ENCODE measurements around the gene P2RX7. TPM values are rescaled to one million over a fixed set of nuclear protein-coding genes. Genes with fewer than 3 reads are reported as not detected.

The P2RX7 gene
- total RNA-seq, 1 donor from 2014 or later = under 0.01 TPM

GRCh38 chr12:121182222-121182893 lies 49.7 kb downstream of the P2RX7 start:
- no peak for FAIRE-seq
- TF ChIP-seq CTCF (IDR thresholded peaks at IDR 0.05; ENCODE audit: insufficient read depth, low read length, severe bottlenecking) = no peak
- no peaks in the 10 kb centered on the region for H3K27me3 ChIP-seq (ENCODE audit: control insufficient read depth, insufficient read depth, low read length)
- H3K4me3 ChIP-seq (ENCODE audit: low read depth, low read length) = no peak overlapping the region
- no peaks in the 10 kb centered on the region for H3K36me3 ChIP-seq (ENCODE audit: control insufficient read depth, insufficient read depth, low read length)
- DNase-seq (ENCODE audit: low read depth) = no peak

- Histone ChIP-seq H3K27me3 (ENCODE audit: control insufficient read depth, insufficient read depth, low read length) (no peaks in the 10 kb centered on the region), H3K36me3 (ENCODE audit: control insufficient read depth, insufficient read depth, low read length) (no peaks in the 10 kb centered on the region), H3K4me3 (ENCODE audit: low read depth, low read length) (no peak overlapping the region)
- peak; percentile 65 for TF ChIP-seq CTCF (IDR thresholded peaks at IDR 0.05; ENCODE audit: insufficient read depth, low read length, severe bottlenecking)
- DNase-seq (ENCODE audit: low read depth) (peak; percentile 89), FAIRE-seq (no peak)
These were observed 51.7 kb downstream of the P2RX7 start for GRCh38 chr12:121184425-121184824.

- no peak overlapping the region for H3K4me3 ChIP-seq (ENCODE audit: low read depth, low read length)
- FAIRE-seq (no peak), DNase-seq (ENCODE audit: low read depth) (no peak)
- TF ChIP-seq CTCF (IDR thresholded peaks at IDR 0.05; ENCODE audit: insufficient read depth, low read length, severe bottlenecking) = no peak
- no peaks in the 10 kb centered on the region for H3K36me3 ChIP-seq (ENCODE audit: control insufficient read depth, insufficient read depth, low read length)
- no peaks in the 10 kb centered on the region for H3K27me3 ChIP-seq (ENCODE audit: control insufficient read depth, insufficient read depth, low read length)
These were observed 52.6 kb downstream of the P2RX7 start for GRCh38 chr12:121184984-121185889.

GRCh38 chr12:121186826-121187225 lies 54.1 kb downstream of the P2RX7 start:
- no peak for TF ChIP-seq CTCF (IDR thresholded peaks at IDR 0.05; ENCODE audit: insufficient read depth, low read length, severe bottlenecking)
- H3K27me3 ChIP-seq (ENCODE audit: control insufficient read depth, insufficient read depth, low read length) = no peaks in the 10 kb centered on the region
- H3K4me3 ChIP-seq (ENCODE audit: low read depth, low read length) = no peak overlapping the region
- DNase-seq (ENCODE audit: low read depth) (no peak), FAIRE-seq (no peak)
- H3K36me3 ChIP-seq (ENCODE audit: control insufficient read depth, insufficient read depth, low read length) = no peaks in the 10 kb centered on the region

- DNase-seq (ENCODE audit: low read depth) = no peak
- no peak for FAIRE-seq
- no peak for TF ChIP-seq CTCF (IDR thresholded peaks at IDR 0.05; ENCODE audit: insufficient read depth, low read length, severe bottlenecking)
- Histone ChIP-seq H3K27me3 (ENCODE audit: control insufficient read depth, insufficient read depth, low read length) (no peaks in the 10 kb centered on the region), H3K4me3 (ENCODE audit: low read depth, low read length) (no peak overlapping the region), H3K36me3 (ENCODE audit: control insufficient read depth, insufficient read depth, low read length) (no peaks in the 10 kb centered on the region)
These were observed 54.8 kb downstream of the P2RX7 start for GRCh38 chr12:121187501-121187900.

Measured in bronchial epithelial cell (primary cell).